GM18520 (cell line): ENCODE measurements around the gene ABCF3.

Experiments used
- ATAC-seq: cut with Tn5 transposase; IDR thresholded peaks from one replicate; pipeline ENCODE4 v1.9.1; 2021; ENCODE audit not compliant: unreplicated experiment

The ABCF3 gene

DNA sequence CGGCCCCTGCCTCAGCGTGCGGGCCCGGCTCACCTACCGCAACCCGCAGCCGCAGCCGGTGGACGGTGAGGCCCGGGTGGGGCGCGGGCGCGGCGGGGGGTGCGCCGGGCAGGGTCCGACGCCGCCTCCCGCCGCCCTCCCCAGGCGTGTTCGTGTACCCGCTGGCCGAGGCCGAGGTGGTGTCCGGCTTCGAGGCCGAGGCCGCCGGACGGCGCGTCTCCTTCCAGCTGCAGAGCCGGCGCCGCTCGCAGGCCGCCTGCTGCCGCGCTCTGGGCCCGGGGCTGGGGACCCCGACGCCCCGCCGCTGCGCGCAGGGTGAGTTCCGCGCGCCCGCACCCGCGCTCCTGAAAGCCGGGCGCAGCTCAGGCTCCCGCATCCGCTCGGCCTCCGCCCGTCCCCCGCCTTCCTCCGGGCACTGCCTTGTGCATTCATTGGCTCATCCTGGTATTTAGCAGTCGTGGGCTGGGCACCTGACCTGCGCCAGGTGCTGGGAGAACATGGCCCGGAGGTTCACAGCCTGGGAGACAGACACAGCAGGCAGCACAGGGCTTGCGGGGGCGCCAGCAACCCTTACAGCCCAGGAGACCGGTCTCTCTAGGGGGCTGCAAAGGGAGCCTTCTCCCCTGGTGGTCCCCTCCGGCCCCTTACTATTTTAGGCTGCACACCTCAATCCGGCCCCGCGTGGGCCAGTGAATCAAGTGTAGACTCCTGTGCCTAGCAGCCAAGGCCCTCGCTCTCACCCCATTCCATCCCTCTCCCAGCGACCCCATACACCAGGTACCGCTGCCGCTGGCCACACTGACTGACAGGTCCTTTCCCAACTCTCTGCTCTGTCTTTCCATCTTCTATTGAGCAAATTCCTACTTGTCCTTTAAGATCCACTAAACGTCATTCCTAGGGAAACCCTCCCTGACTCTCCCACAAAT, 44.9 kb downstream of the ABCF3 start:
- ATAC-seq = no peak

DNA sequence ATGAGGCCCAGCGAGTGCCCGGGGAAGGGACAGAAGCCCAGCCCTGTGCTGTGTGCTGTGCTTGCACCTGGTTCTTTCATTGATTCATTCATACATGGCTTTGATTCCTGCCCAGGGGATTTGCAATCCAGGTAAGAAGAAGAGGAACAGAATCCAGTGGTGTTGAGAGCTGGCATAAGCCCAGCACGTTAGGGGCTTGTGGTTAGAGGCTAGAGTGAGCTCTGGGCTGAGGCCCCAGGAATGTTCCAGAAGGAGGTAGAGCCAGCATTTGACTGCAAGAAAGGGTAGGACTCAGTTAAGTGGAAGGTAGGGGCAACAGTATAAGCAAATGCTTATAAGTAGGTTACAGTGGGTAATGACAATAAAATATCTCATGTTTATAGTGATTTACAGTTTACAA, 45.7 kb downstream of the ABCF3 start:
- ATAC-seq = no peak

DNA sequence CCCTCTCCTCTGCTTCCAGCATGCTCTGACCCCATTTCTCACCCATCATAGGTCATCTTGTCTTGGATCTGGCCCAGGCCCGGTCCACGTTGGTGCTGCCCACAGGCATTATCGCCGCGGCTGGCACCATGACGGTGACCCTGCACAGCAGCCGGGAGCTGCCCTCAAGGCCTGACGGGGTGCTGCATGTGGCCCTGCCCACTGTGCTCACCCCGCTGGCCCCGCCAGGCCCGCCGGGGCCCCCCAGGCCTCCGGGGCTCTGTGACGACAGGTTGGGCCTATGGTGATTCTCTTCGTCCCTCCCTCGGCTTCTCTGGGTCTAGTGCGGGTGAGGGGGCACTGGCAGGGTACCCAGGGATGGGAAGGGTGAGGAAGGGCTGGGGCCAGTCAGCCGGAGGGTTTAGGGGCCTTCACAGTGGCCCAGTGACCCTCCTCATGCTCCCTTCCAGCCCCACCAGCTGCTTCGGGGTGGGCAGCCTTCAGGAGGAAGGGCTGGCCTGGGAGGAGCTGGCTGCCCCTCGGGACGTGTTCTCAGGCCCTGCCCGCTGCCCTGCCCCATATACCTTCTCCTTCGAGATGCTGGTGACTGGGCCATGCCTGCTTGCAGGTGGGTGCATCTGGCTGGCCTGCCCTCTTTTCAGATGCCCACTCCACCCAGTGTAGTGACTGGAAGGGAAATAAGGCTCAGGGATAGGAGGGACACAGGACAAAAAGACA, 47.3 kb downstream of the ABCF3 start:
- no peak for ATAC-seq

DNA sequence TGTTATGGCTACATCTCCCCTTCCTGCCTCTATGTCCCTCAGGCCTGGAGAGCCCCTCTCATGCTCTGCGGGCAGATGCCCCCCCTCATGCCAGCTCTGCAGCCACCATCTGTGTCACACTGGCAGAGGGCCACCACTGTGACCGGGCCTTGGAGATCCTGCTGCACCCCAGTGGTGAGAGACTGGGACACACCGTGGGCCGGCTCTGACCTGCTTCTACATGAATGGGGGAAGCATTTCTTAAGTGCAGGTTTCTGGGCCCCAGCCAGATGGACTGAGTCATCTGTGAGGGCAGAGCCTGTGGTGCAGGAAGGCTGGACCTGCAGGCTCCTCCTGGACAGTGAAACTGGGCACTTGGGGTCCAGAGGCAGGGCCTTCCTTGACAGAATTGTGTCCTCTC, 48.2 kb downstream of the ABCF3 start:
- ATAC-seq = no peak

DNA sequence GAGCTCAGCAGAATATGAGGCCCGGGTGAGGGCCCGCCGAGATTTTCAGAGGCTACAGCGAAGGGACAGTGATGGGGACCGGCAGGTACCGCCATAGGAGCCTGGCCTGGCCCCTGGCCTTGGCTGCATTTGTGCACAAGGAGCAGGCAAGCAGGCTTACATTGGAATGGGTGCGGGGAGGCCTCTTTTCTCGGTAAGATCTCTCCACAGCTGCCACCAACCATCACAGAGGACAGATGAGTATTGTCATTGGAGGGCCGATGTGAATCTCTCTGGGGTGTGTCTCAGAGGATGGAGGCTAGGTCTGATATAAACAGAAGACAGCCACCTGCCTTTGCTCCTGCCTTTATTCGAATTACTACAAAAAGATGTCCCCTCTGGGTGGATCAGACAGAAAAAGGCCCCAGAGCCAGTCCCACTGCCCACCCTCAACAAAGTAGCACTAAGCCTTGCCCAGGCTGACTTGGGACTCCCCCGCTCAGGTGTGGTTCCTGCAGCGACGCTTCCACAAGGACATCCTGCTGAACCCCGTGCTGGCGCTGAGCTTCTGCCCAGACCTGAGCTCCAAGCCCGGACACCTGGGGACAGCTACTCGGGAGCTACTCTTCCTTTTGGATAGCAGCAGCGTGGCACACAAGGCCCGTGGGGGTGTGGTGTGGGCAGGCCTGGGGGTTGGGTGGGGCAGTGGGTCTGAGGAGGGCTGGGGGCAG, 48.8 kb downstream of the ABCF3 start:
- ATAC-seq = no peak

DNA sequence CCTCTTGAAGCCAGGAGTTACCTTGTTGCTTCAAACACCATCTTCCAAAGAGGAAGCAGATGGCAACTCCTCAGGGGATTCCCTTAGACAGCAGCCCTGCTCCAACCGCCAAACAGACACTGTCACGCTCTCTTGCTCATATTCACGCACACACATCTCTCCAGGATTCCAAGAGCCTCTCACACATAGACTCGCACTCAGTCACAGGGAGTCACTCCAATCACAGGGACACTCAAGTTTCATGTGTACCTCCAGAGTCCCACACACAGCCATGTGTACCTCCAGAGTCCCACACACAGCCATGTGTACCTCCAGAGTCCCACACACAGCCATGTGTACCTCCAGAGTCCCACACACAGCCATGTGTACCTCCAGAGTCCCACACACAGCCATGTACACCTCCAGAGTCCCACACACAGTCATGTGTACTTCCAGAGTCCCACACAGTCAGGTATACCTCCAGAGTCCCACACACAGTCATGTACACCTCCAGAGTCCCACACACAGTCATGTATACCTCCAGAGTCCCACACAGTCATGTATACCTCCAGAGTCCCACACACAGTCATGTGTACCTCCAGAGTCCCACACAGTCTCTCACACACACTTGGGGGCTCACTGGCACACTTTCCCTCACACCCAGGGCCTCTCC, 49.5 kb downstream of the ABCF3 start:
- ATAC-seq = no peak

DNA sequence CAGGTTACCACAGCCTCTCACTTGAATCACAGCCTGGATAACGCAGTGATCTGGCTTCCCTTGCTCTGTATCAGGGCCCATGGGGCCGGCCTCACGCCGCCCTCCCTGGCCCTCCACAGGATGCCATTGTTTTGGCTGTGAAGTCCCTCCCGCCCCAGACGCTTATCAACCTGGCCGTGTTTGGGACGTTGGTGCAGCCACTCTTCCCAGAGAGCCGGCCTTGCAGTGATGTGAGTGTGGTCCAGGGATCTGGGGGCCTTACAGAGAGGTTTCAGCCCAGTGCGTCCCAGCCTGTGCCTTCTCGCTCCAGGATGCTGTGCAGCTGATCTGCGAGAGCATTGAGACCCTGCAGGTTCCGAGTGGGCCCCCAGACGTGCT, 50.0 kb downstream of the ABCF3 start:
- ATAC-seq = no peak

DNA sequence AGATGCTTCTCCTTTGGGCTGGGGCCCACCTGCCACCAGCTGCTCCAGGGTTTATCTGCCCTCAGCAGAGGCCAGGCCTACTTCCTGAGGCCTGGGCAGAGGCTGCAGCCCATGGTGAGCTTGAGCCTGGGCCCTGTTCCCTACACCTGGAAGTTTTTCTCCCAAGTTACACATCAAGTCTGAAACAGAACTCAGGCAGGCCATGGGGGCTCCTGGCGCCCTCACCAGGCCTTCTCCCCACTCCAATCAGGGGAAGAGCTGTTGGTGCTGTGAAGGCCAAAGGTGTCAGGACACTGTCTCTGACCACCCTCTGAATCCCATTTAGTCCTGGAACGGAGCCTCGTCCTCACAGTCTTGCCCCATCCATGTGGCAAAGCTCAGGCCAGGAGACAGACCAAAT, 50.6 kb downstream of the ABCF3 start:
- no peak for ATAC-seq

DNA sequence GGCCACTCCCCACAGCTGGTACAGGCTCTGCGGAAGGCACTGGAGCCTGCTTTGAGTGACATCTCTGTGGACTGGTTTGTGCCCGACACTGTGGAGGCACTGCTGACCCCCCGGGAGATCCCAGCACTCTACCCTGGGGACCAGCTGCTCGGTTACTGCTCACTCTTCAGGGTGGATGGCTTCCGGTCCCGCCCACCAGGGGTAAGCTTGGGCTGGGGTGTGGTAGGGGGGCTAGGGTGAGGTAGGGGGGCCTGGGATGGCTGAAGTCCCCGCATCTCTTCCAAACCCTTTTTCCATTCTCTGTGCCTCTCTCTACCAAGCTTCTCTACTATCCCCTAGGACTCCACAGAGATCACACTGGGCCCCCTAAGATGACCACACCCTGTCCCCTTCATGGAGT, 51.2 kb downstream of the ABCF3 start:
- ATAC-seq = no peak

DNA sequence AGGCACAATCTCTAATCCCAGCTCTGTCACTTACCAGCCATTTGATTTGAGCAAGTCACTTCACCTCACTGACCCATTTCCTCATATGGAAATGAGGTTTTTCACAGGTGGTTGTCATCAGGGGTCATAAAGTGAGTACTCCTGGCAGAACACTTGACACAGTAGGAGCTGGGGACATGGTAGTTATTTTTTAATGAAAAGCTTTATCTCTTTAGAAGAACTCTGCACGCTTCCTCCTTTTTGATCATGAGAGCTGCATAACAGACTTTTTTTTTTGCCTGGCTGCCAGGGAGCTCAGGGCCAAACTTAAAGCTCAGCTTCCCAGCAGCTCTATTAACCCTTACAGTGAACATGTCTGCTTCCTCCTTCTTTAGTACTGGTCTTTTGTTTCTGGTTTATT, 51.8 kb downstream of the ABCF3 start:
- ATAC-seq = no peak

DNA sequence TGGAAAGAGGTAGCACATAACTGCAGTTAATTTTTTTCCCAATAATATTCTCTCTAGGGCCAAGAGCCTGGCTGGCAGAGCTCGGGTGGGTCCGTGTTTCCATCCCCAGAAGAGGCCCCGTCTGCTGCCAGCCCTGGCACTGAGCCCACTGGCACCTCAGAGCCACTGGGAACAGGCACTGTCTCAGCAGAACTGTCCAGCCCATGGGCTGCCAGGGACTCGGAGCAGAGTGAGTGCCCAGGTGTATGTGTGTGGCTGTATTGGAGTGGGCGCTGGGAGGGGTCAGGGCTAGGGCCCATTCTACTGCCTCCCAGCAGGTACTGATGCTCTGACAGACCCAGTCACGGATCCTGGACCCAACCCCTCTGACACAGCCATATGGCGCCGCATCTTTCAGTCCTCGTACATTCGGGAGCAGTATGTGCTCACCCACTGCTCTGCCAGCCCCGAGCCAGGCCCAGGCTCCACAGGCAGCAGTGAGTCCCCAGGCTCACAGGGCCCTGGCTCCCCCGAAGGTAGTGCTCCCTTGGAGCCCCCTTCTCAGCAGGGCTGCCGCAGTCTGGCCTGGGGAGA, 52.3 kb downstream of the ABCF3 start:
- ATAC-seq = no peak

DNA sequence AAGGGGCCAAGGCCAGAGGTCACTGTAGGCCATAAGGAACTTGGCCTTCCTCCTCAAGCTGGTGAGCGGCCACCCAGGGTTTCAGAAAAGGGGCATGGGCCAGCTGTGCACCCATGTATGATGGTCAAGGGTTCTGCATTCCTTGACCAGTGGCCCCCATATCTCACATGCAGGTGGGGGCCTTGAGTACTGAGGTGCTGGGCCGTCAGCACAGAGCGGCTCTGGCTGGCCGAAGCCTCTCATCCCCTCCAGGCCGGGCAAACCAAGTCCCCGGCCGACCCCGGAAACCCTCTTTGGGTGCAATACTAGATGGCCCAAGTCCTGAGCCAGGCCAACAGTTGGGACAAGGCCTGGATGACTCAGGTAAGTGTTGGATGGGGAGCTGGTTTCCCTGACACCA, 53.2 kb downstream of the ABCF3 start:
- no peak for ATAC-seq

DNA sequence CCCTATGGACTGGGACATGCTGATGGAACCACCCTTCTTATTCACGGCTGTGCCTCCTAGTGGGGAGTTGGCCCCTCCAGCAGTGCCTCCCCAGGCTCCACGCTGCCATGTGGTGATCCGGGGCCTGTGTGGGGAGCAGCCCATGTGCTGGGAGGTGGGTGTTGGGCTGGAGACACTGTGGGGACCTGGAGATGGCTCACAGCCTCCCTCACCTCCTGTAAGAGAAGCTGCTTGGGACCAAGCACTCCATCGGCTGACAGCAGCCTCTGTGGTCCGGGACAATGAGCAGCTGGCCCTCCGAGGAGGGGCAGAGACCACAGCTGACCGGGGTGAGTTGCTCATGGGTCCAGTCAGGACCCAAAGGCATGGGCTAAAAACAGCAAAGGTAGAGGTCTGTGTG, 53.7 kb downstream of the ABCF3 start:
- no peak for ATAC-seq

DNA sequence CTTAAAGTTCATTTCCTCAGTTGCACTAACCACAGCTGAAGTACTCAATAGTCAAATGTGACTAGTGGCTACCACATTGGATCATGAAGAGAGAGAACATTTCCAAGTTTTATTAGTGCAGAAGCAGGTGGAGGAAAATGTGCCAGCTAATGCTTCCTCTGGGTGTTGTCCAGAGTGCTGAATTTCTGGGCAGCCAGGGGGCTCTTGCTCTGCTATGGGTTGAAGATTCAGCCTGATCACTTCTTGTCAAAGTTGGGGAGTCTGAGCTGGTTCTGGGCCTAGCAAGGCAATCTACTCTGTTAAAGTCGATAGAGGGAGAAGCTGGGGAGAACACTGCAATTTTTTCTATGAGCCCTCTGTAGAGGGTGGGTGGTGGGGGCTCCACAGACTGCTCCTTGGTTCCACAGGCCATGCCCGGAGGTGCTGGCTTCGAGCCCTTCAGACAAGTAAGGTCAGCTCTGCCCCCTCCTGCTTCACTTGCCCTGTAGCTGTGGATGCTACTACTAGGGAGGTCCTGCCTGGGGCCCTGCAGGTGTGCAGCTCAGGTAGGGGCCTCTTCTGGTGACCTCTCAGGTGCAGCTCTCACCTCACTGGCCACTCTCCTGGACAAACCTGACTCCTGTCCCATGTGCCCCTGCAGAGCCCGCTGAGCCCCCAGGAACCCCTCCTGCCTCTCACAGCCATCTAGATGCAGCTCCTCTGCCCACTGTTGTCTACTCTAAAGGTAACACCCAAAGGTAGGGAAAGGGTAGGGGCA, 54.6 kb downstream of the ABCF3 start:
- ATAC-seq = no peak

DNA sequence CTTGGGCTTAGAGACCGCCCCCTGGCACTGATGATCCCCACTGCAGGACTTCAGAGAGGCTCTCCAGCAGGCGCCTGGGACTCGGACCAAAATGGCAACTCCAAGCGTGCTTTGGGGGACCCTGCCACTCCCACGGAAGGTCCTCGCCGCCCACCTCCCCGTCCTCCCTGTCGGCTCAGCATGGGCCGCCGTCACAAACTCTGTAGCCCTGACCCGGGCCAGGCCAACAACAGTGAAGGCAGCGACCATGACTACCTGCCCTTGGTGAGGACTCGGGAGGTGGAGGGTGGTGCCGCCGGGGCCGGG, 55.1 kb downstream of the ABCF3 start:
- ATAC-seq = no peak

DNA sequence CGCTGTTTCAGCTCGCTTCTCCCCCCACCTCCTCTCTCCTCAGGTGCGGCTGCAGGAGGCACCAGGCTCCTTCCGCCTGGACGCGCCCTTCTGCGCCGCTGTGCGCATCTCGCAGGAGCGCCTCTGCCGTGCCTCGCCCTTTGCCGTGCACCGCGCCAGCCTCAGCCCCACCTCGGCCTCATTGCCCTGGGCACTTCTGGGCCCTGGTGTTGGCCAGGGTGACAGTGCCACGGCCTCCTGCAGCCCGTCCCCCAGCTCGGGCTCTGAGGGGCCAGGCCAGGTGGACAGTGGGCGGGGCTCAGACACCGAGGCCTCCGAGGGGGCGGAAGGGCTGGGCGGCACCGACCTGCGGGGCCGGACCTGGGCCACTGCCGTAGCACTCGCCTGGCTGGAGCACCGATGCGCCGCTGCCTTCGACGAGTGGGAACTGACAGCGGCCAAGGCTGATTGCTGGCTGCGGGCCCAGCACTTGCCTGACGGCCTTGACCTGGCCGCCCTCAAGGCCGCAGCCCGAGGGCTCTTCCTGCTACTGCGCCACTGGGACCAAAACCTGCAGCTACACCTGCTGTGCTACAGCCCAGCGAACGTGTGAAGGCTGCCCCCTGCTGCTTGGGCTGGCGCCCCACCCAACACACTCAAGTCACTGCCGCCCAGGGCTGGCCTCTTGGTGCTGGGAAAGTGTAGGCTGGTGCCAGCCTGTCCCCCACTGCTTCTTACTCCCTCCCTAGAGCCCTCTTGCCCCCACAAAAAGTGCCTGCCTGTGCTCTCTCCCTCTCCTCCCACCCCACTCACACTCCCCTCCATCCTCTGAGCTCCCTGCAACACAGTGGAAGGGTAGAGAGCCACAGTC, 55.7 kb downstream of the ABCF3 start:
- ATAC-seq = no peak

DNA sequence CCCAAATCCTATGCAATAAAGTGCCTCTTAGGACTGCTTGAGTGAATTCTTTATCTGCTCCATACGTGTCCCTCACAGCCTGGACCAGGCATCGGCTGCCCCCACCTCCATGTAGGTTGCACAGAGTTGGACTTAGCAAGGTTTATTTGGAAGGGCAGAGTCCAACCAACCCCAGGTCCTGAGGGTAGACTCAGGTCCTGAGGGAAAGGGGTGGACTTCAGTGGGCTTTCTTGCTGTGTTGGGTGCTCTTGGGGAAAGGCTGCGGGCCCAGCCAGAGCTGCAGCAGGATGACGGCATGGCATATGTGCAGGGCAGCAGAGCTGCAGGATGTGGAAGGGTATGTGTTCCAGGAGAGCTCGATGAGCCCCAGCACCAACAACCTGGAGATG, 56.3 kb downstream of the ABCF3 start:
- no peak for ATAC-seq
